Inflammatory macrophage treated with lipopolysaccharide for 4 hours (primary cell): ENCODE measurements around the gene IL23A.
"Not testable (repeated sequence)": the region's sequence is repeated elsewhere in the genome, so short reads cannot be mapped to it uniquely, and the experiment has no call there.

Source experiments
- DNase-seq: peaks from one replicate; pipeline ENCODE4 v3.0.0-alpha.2; 2020

The IL23A gene

DNA sequence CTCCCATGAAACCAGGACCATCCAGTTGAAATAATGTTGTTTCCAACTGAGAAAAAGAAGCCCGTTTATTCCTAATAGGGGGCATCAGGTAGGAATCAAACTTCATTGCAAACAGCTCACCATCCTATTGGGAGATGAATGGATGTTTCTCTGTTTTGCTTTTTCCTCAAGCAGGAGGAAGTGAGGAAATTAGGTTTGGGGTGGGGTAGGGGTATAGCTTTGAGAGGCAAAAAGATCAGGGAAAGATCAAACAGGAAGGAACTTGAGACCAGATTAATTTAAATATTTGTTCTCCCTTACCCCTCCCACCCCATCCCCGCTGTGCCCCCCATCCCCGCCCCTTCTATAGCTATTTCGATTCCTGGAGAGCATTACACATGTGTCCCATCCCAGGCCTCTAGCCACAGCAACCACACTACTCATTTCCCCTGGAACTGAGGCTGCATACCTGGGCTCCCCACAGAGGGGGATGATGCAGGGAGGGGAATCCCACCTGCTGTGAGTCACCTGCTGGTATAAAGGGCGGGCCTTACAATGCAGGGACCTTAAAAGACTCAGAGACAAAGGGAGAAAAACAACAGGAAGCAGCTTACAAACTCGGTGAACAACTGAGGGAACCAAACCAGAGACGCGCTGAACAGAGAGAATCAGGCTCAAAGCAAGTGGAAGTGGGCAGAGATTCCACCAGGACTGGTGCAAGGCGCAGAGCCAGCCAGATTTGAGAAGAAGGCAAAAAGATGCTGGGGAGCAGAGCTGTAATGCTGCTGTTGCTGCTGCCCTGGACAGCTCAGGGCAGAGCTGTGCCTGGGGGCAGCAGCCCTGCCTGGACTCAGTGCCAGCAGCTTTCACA is at the start of gene IL23A:
IL23A (plus strand) TSS at position 577 of the 850 bp plus-strand sequence; CDS start at position 738, 161 bp downstream.
- DNase-seq: peak; percentile 72

- no peak for DNase-seq
Measured at GRCh38 chr12:56293795-56294194, 44.9 kb upstream of the IL23A start.

GRCh38 chr12:56296295-56296694 is 42.4 kb upstream of the IL23A start:
- peak; percentile 80 for DNase-seq

DNA sequence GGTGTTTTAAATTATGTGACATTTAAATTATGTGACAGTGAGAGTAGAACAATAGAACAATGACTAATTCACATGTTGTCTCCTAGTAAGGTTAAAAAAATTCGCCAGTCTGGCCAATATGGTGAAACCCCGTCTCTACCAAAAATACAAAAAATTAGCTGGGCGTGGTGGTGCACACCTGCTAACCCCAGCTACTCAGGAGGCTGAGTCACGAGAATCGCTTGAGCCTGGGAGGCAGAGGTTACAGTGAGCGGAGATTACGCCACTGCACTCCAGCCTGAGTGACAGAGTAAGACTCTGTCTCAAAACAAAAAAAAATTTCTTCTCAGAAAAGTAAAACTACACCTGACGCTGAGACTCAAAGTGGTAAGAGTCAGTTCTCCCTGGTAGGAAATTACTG is 41.3 kb upstream of the IL23A start:
- no peak for DNase-seq

- DNase-seq: no peak
Measured at GRCh38 chr12:56298828-56299227, 39.9 kb upstream of the IL23A start.

GRCh38 chr12:56299308-56299852 is 39.3 kb upstream of the IL23A start:
- peak; percentile 20 for DNase-seq

GRCh38 chr12:56299853-56300643 is 38.6 kb upstream of the IL23A start, which contains the start of gene CS:
TSS of gene CS (minus strand) at chr12:56300330. CDS start at chr12:56300201, 129 bp downstream.
- DNase-seq: peak; percentile 99

DNA sequence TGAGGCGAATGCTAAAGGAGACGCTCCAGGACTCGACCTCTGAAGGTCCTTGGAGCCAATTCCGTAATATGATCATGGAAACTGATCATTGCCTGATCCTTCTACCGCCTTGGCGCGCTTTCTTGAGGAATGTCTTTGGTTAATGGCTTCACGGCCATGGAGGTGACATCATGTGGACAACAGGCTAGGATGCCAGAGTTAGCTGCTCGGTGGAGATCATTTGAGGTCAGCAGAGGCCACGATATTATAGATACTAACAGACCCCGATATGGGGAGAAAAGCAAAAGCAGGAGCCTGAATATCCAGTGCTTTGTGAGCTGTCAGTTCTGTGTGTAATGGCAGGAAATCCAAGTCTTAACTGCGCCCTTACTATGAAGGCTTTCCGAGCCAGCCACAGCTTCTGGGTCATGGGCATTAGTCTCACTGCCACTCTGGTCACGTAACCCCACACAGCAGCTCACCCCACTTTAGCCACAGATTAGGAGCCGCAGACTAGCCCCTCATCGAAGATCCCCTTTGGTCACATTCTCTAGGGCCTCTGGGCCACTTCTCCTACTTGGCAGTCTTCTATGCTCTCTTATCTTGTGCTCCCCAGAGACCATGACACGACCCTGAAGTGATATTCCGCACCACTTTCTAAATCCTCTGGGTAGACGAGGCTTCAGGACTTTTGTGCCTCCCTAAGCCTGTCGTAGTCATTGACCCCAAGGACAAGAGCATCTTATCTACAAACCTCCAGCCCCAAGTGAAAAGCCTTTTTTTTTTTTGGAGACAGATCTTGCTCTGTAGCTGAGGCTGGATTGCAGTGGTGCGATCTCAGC is 37.8 kb upstream of the IL23A start:
- no peak for DNase-seq

- no peak for DNase-seq
Measured at GRCh38 chr12:56304276-56304675, 34.4 kb upstream of the IL23A start.

DNA sequence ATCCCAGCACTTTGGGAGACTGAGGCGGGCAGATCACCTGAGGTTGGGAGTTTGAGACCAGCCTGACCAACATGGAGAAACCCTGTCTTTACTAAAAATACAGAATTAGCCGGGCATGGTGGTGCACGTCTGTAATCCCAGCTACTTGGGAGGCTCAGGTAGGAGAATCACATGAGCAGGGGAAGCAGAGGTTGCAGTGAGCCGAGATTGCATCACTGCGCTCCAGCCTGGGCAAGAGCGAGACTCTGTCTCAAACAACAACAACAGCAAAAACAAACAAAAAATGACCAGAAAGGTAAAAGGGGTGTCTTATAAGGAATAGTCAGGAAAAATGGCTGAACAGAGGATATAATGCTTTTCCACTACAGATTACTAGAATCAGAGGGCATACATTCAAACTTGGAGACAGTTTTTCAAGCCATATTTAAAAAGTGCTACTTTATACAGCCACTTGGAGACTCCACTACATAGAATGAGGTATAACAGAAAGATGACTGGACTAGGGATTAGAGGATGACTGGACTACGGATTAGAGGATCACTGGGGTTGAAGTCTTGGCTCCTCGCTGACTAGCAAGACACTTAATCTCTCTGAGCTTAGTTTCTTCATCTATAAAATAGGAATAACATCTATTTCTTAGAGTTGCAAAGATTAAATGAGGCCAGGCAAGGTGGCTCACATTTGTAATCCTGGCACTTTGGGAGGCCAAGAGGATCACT is 33.7 kb upstream of the IL23A start:
- DNase-seq: no peak

GRCh38 chr12:56307221-56307965 is 31.3 kb upstream of the IL23A start:
- no peak for DNase-seq

DNA sequence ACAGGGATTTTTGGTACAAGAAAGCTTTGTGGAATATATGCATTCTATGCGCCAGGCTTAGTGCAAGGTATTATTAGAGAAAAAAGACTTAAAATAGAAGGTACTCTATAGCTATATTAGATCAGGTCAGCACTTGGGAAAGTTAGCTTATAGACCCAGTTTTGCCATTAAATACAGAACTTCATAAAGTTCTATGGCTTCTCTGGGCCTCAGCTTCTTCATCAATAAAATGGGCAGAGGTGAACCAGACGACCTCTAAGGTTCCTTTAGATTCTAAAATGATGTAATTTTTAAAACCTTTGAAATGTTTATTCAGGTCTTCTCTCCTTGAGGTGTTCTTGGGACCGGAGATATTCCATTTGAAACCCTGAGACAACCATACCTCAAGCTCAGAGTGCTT is 30.0 kb upstream of the IL23A start:
- no peak for DNase-seq

- no peak for DNase-seq
Measured at GRCh38 chr12:56311003-56311402, 27.7 kb upstream of the IL23A start.

DNA sequence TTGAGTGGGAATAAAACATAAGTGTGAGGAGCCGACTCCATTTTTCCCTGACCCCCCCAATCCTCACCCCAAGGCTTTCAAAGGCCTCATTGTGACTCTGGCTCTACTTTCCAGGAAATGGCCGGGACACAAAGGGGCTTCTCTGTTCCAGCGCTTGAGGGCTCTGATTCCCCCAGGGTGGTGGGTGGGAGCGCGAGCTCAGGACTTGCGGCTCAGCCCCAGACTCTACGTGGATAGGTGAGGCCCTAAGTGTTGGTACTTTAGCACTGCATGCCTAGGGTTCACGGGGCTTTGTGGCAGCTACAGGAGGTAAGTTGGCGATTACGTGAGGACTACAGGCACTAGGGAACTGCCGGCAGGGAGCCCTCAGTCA is 23.4 kb upstream of the IL23A start:
- no peak for DNase-seq

GRCh38 chr12:56315622-56316473 is 22.8 kb upstream of the IL23A start, which contains the start of gene CNPY2:
TSS of gene CNPY2 (minus strand) at chr12:56315988. CDS start at chr12:56315217, 771 bp downstream.
- peak; percentile 95 for DNase-seq

DNA sequence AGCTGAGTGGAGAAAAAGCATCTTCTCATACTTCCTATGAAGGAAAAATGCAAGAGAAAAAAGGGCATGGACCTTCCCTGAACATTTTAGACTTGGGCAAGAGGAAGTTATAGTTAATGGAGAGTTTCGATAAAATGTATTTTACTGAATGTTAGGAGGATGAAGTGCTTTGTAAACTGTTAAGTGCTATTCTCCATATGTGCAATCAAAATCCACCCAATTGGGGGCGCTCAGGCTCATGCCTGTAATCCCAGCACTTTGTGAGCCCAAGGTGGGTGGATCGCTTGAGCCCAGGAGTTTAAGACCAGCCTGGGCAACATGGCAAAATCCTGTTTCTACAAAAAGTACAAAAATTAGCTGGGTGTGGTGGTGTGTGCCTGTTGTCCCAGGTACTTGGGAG is 21.0 kb upstream of the IL23A start:
- no peak for DNase-seq

- peak; percentile 88 for DNase-seq
Measured at GRCh38 chr12:56321027-56321426, 17.7 kb upstream of the IL23A start.

DNA sequence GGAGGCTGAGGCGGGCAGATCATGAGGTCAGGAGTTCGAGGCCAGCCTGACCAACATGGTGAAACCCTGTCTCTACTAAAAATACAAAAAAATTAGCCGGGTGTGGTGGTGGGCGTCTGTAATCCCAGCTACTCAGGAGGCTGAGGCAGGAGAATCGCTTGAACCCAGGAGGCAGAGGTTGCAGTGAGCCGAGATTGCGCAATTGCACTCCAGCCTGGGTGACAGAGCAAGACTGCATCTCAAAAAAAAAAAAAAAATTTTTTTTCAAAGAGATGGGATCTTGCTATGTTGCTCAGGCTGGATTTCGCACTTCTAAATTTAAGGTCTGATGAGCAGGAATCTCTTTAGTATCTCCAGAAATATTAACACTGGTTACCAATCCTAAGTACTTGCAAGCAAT is 17.1 kb upstream of the IL23A start:
- not testable (repeated sequence) for DNase-seq

- DNase-seq: no peak
Measured at GRCh38 chr12:56324206-56324605, 14.5 kb upstream of the IL23A start.

DNA sequence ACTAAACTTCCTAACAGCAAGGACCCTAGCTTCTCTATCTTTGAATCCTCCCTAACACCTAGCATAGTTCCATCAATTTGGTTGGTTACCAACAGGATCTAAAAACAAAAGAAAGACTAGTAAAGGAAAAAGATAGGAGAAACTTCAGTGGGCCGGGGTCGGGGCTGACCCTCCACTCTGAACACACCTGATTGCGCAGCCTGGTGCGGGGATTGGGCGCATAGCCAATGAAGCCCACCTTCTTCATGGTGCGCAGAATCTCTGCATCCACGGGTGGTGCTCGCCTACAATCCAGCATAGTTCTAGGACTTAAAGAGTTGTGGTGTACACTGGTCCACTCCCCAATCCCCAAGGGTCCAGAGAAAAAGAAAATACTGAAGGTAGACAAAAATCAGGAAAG is 12.6 kb upstream of the IL23A start:
- DNase-seq: no peak
